GM12891 (cell line): ENCODE results near the gene ZBTB20.

Experiments used
- POLR2A ChIP-seq: IDR thresholded peaks from 2 replicates; pipeline ENCODE4 v1.6.1; 2011; ENCODE audit warnings: low read depth, low read length, control low read depth
- TAF1 ChIP-seq: IDR thresholded peaks from 2 replicates; pipeline ENCODE4 v1.6.1; 2011; ENCODE audit warnings: low read depth, low read length, control low read depth

DNA sequence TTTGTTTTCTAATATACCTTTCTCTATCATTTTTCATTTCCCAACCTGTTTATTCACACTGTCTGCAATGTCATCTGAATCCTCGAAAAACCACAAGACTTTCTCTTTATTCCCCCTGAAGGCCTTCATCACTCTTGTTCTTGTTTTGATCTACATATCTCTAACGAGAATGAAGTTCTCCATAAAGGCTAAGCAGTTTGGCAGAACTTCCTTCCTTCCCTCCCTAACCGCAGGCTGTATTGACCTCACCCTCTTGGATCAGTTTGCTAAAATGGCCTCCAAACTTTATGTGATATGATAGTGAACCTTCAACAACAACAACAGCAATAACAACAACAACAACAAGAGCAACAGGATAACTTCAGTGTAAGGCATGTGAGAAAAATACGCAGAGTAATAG lies 460.5 kb downstream of the ZBTB20 start:
- no peak for TF ChIP-seq POLR2A
- TF ChIP-seq TAF1, result no peak
